Measurements from ENCODE around the gene SCT. TPM values are rescaled to one million over a fixed set of nuclear protein-coding genes. Genes with fewer than 3 reads are reported as not detected.

The SCT gene
- polyA plus RNA-seq, 1 donor from 2014 or later: not detected

DNA sequence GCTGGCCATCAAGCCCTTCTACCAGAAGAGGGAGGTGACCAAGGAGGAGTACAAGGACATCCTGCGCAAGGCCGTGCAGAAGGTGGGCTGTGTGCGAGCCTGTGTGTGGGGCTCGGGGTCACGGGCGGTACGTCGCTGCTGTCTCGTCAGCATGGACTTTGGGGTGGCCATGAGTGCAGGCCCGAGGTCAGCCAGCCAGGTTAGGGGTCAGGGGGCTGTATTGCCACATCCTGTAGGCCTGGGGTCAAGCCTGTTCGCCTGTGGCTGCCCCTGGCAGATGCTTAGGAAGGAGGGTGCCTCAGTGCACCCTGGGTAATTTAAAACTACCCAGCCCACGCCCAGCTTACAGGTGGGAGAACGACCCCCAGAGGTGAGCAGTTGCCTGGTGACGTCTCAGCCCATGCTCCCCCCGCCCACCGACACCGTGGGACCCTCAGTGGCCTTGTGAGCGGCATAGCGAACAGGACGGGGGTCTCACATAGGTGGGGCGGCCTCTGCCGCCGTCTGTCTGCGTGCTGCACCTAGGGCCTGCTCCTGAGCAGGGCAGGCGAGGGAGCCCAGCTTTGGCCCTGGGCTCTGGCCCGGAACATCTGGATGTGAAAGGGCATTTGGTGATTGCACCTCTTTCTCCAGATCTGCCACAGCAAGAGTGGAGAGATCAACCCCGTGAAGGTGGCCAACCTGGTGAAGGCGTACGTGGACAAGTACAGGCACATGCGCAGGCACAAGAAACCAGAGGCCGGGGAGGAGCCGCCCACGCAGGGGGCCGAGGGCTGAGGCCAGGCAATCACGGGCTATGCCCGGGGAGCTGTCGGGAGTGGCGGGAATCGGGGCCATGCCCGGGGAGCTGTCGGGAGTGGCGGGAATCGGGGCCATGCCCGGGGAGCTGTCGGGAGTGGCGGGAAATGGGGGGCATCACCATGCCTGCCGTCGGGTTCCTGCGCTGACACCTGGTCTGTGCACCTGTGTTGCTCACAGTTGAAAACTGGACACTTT is 15.7 kb downstream of the SCT start:
- H3K9me3 Mint-ChIP-seq: no peaks in the 10 kb centered on the region
- peak overlapping the region in 1 of 4 donors; percentile 32 for H3K4me3 Mint-ChIP-seq
- H3K4me1 Mint-ChIP-seq: peaks cover 3 to 10% (median 4%) of the 10 kb centered on the region in 3 donors
- no peaks in the 10 kb centered on the region for H3K27me3 Mint-ChIP-seq
- peaks cover 5% of the 10 kb centered on the region for H3K36me3 Mint-ChIP-seq
- H3K27ac Mint-ChIP-seq: peak overlapping the region in 2 of 3 donors; percentile 91 to 93

- Mint-ChIP-seq H3K27me3 (no peaks in the 10 kb centered on the region), H3K4me3 (no peak overlapping the region), H3K27ac (peak overlapping the region in 1 of 3 donors; percentile 86), H3K9me3 (no peaks in the 10 kb centered on the region), H3K4me1 (peaks cover 2 to 4% (median 2%) of the 10 kb centered on the region in 3 donors), H3K36me3 (peaks cover 4% of the 10 kb centered on the region)
Observed at GRCh38 chr11:610146-610801, 16.7 kb downstream of the SCT start.

- Mint-ChIP-seq H3K27ac (no peak overlapping the region), H3K4me3 (no peak overlapping the region), H3K36me3 (peaks cover 5% of the 10 kb centered on the region), H3K27me3 (no peaks in the 10 kb centered on the region), H3K9me3 (no peaks in the 10 kb centered on the region), H3K4me1 (peaks cover 2 to 4% (median 2%) of the 10 kb centered on the region in 3 donors)
Observed at GRCh38 chr11:609341-609811, 17.6 kb downstream of the SCT start.

GRCh38 chr11:608791-609251 is 18.2 kb downstream of the SCT start:
- peaks cover 0 to 4% (median 2%) of the 10 kb centered on the region in 3 donors for H3K4me1 Mint-ChIP-seq
- peak overlapping the region in 1 of 3 donors; percentile 80 for H3K27ac Mint-ChIP-seq
- peaks cover 5% of the 10 kb centered on the region for H3K36me3 Mint-ChIP-seq
- no peaks in the 10 kb centered on the region for H3K27me3 Mint-ChIP-seq
- H3K4me3 Mint-ChIP-seq: no peak overlapping the region
- no peaks in the 10 kb centered on the region for H3K9me3 Mint-ChIP-seq

GRCh38 chr11:607971-608659 is 18.9 kb downstream of the SCT start:
- Mint-ChIP-seq H3K4me1 (peaks cover 0 to 4% (median 2%) of the 10 kb centered on the region in 3 donors), H3K27ac (peak overlapping the region in 1 of 3 donors; percentile 80), H3K27me3 (no peaks in the 10 kb centered on the region), H3K36me3 (peaks cover 5% of the 10 kb centered on the region), H3K9me3 (no peaks in the 10 kb centered on the region), H3K4me3 (peak overlapping the region in 1 of 4 donors; percentile 33)

DNA sequence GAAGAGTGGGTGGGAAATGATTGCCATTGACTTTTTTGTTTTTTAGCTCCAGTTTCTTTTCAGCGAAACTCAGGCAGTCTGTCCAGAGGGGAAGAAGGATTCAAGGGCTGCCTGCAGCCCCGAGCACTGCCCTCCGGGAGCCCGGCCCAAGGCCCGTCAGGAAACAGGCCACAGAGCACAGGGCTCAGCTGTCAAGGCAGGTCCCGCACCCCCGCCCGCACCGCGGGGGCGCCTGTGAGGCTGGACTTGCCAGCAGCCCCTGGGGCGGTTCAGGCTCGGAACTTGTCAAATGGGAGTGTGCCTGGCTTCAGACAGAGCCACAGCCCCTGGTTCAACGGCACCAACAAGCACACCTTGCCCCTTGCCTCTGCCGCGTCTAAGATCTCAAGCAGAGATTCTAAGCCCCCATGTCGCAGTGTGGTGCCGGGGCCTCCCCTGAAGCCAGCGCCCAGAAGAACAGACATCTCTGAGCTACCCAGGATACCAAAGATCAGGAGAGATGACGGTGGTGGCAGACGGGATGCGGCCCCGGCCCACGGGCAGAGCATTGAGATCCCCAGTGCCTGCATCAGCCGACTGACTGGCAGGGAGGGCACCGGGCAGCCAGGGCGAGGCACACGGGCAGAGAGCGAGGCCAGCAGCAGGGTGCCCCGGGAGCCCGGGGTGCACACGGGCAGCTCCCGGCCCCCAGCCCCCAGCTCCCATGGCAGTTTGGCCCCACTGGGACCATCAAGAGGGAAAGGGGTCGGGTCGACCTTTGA is 19.8 kb downstream of the SCT start:
- Mint-ChIP-seq H3K9me3 (no peaks in the 10 kb centered on the region), H3K27me3 (no peaks in the 10 kb centered on the region), H3K4me1 (peaks cover 0 to 3% (median 2%) of the 10 kb centered on the region in 3 donors), H3K36me3 (peaks cover 5% of the 10 kb centered on the region), H3K4me3 (no peak overlapping the region), H3K27ac (peak overlapping the region in 1 of 3 donors; percentile 69)

GRCh38 chr11:606245-606644 is 20.7 kb downstream of the SCT start:
- H3K4me1 Mint-ChIP-seq: peaks cover 0 to 2% (median 0%) of the 10 kb centered on the region in 3 donors
- H3K9me3 Mint-ChIP-seq: no peaks in the 10 kb centered on the region
- no peaks in the 10 kb centered on the region for H3K27me3 Mint-ChIP-seq
- no peak overlapping the region for H3K4me3 Mint-ChIP-seq
- peaks cover 5% of the 10 kb centered on the region for H3K36me3 Mint-ChIP-seq
- H3K27ac Mint-ChIP-seq: no peak overlapping the region

GRCh38 chr11:605286-606129 is 21.5 kb downstream of the SCT start:
- Mint-ChIP-seq H3K4me3 (no peak overlapping the region), H3K36me3 (peaks cover 3% of the 10 kb centered on the region), H3K9me3 (no peaks in the 10 kb centered on the region), H3K27ac (peak overlapping the region in 2 of 3 donors; percentile 62 to 88), H3K27me3 (no peaks in the 10 kb centered on the region), H3K4me1 (peaks cover 0 to 2% (median 0%) of the 10 kb centered on the region in 3 donors)

- no peaks in the 10 kb centered on the region for H3K9me3 Mint-ChIP-seq
Observed at GRCh38 chr11:603154-603553, 23.8 kb downstream of the SCT start.

DNA sequence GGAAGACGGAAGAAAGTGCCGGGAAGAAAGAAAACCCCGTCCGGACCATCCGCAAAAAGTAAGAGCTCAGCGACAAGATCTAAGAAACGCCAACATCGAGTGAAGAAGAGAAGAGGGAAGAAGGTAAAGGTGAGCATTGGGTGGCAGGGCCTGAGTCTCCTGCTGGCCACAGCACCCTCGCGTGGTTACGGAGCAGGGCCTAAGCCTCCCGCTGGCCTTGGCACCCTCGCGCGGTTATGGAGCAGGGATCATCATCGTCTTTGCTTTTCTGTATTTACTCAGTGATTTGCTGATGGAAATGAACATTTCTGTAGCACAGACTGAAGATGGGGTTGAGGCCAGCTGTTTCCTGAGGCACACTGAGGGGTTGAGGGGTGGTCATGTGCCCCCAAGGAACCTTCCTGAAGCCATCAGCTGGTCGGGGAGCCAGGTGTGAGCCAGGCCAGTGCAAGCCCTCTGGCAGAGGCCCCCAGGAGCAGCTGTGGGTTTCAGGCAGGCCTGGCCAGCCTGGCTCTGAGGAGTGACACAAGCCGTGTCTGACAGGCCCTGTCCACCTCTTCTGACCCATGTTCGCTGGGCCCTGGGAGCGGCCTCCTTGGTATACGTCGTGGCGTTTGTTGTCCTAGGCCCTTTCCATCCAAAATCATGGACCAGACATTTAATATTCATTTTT is 25.3 kb downstream of the SCT start:
- Mint-ChIP-seq H3K27ac (peak overlapping the region in 1 of 3 donors; percentile 47), H3K4me1 (no peaks in the 10 kb centered on the region), H3K36me3 (peaks cover 3% of the 10 kb centered on the region), H3K9me3 (no peaks in the 10 kb centered on the region), H3K27me3 (no peaks in the 10 kb centered on the region), H3K4me3 (no peak overlapping the region)

More at GRCh38 chr11:603154-603553, 23.8 kb downstream of the SCT start:
- no peak overlapping the region for H3K27ac Mint-ChIP-seq
- no peak overlapping the region for H3K4me3 Mint-ChIP-seq
- peaks cover 3% of the 10 kb centered on the region for H3K36me3 Mint-ChIP-seq
- H3K27me3 Mint-ChIP-seq: no peaks in the 10 kb centered on the region
- no peaks in the 10 kb centered on the region for H3K4me1 Mint-ChIP-seq

DNA sequence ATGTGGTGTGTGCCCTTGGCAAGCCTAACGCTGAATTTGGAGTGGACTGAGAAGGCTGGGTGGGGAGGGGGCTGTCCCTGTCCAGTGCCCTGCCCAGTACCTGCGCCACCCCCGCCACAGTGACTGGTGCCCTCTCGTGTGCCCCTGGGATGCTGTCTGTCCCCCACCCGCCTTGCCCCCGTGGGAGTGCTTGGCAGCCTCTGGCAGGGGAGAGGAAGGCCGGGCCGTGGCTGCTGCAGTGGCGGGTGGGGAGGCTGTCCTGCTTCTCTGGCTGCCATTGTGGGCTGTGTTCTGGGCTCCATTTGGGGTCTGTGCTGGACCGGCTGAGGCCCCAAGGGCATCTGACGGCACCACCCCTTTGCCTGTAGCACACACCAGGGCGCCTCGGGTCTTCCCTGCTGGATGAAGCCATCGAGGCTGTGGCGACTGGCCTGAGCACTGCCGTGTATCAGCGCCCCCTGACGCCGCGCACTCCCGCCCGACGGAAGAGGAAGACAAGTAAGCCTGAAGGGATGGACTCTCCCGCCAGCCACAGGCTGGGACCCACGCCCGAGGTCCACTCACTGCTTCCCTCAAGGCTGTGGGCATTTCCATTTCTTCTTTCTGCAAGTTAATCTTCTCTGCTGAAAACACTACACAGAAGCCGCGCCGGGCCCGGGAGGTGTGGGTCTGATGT is 28.8 kb downstream of the SCT start:
- H3K27me3 Mint-ChIP-seq: no peaks in the 10 kb centered on the region
- no peaks in the 10 kb centered on the region for H3K4me1 Mint-ChIP-seq
- peak overlapping the region in 1 of 4 donors; percentile 3 for H3K4me3 Mint-ChIP-seq
- H3K27ac Mint-ChIP-seq: no peak overlapping the region
- peaks cover 6% of the 10 kb centered on the region for H3K36me3 Mint-ChIP-seq
- H3K9me3 Mint-ChIP-seq: no peaks in the 10 kb centered on the region

DNA sequence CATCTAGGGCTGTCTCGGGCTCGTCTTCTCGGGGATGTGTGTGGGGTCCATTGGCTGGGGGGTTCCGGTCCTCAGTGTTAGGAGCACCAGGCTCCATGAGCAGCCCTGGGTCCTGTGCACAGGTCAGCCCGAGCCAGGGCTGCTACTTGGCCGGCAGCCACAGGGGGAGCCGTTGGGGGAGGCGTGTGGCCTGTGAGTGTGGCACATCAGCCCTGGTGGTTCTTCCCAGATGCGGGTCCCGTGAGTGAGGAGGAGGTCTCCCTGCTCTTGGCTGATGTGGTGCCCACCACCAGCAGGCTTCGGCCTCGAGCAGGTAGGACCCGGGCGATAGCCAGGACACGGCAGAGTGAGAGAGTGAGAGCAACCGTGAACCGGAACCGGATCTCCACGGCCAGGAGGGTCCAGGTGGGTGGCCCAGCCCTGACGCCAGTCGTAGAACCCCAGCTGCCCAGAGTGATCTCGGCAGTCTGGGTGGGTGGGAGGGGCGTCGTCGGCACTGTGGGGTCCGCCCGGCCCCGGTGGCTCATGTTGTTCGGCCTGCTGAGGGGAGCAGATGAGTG is 29.7 kb downstream of the SCT start:
- H3K36me3 Mint-ChIP-seq: peaks cover 6% of the 10 kb centered on the region

More for the DNA sequence above, 29.7 kb downstream of the SCT start:
- Mint-ChIP-seq H3K27me3 (no peaks in the 10 kb centered on the region), H3K4me1 (no peaks in the 10 kb centered on the region), H3K27ac (no peak overlapping the region), H3K9me3 (no peaks in the 10 kb centered on the region), H3K4me3 (no peak overlapping the region)
